ENCODE measurements around the gene C14orf132. TPM values are rescaled to one million over a fixed set of nuclear protein-coding genes. Genes with fewer than 3 reads are reported as not detected.

The C14orf132 gene
- polyA plus RNA-seq, 1 donor (not counting 4 experiments of a cell fraction or from before 2014, with no cell fraction given) = 1.3 TPM

- Histone ChIP-seq H3K9me3 (ENCODE audit: control insufficient read depth, low read depth, low read length) (no peaks in the 10 kb centered on the region), H3K4me1 (ENCODE audit: control insufficient read depth, extremely low read depth, insufficient read depth, low read length) (no peaks in the 10 kb centered on the region), H3K9ac (ENCODE audit: control insufficient read depth, extremely low read depth, insufficient read depth, low read length) (no peak overlapping the region), H3K27me3 (ENCODE audit: control insufficient read depth, extremely low read depth, insufficient read depth, low read length) (peaks cover 3% of the 10 kb centered on the region), H3K79me2 (ENCODE audit: control insufficient read depth, insufficient read depth, low read length) (no peaks in the 10 kb centered on the region), H3K4me2 (ENCODE audit: control insufficient read depth, extremely low read depth, insufficient read depth, low read depth, low read length) (no peak overlapping the region), H2AFZ (ENCODE audit: control insufficient read depth, low read length) (no peak overlapping the region), H3K36me3 (ENCODE audit: control insufficient read depth in 2 of 2, extremely low read depth in 1 of 2, insufficient read depth in 2 of 2, low read length in 2 of 2) (no peaks in the 10 kb centered on the region), H3K4me3 (ENCODE audit: control insufficient read depth in 2 of 3, extremely low read depth in 1 of 3, insufficient read depth in 2 of 3, low read depth in 1 of 3, low read length in 3 of 3) (no peak overlapping the region), H3K27ac (ENCODE audit: control insufficient read depth, insufficient read depth, low read length) (no peak overlapping the region), H4K20me1 (ENCODE audit: control insufficient read depth, extremely low read depth, insufficient read depth, low read length) (no peaks in the 10 kb centered on the region), H3K9me1 (ENCODE audit: control insufficient read depth, extremely low read depth, insufficient read depth, low read length) (no peaks in the 10 kb centered on the region)
- no peak for TF ChIP-seq EZH2 (IDR thresholded peaks at IDR 0.05; ENCODE audit: low read length)
- TF ChIP-seq, protein P1, sequence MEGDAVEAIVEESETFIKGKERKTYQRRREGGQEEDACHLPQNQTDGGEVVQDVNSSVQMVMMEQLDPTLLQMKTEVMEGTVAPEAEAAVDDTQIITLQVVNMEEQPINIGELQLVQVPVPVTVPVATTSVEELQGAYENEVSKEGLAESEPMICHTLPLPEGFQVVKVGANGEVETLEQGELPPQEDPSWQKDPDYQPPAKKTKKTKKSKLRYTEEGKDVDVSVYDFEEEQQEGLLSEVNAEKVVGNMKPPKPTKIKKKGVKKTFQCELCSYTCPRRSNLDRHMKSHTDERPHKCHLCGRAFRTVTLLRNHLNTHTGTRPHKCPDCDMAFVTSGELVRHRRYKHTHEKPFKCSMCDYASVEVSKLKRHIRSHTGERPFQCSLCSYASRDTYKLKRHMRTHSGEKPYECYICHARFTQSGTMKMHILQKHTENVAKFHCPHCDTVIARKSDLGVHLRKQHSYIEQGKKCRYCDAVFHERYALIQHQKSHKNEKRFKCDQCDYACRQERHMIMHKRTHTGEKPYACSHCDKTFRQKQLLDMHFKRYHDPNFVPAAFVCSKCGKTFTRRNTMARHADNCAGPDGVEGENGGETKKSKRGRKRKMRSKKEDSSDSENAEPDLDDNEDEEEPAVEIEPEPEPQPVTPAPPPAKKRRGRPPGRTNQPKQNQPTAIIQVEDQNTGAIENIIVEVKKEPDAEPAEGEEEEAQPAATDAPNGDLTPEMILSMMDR (optimal IDR thresholded peaks at IDR 0.05 in 1 of 3, IDR thresholded peaks at IDR 0.05 in 1 of 3, conservative IDR thresholded peaks at IDR 0.05 in 1 of 3; ENCODE audit: extremely low read depth in 1 of 3, insufficient read depth in 2 of 3, low read length in 3 of 3) = no peak
- dilution Hi-C loops (cut with MboI; ENCODE audit: extremely low pct_ligation_motif_present, low sequenced_read_pairs) = no loop called here
- no peak for DNase-seq (ENCODE audit: low read depth, low spot score)
- FAIRE-seq = no peak
Measured at GRCh38 chr14:96066976-96067375, 27.8 kb downstream of the C14orf132 start.

GRCh38 chr14:96067985-96068930 is 29.1 kb downstream of the C14orf132 start:
- H3K27ac ChIP-seq (ENCODE audit: control insufficient read depth, insufficient read depth, low read length) = no peak overlapping the region
- no peak for FAIRE-seq
- no peaks in the 10 kb centered on the region for H4K20me1 ChIP-seq (ENCODE audit: control insufficient read depth, extremely low read depth, insufficient read depth, low read length)
- H3K4me1 ChIP-seq (ENCODE audit: control insufficient read depth, extremely low read depth, insufficient read depth, low read length) = no peaks in the 10 kb centered on the region
- H3K9me1 ChIP-seq (ENCODE audit: control insufficient read depth, extremely low read depth, insufficient read depth, low read length) = no peaks in the 10 kb centered on the region
- no peak overlapping the region for H3K4me3 ChIP-seq (ENCODE audit: control insufficient read depth in 2 of 3, extremely low read depth in 1 of 3, insufficient read depth in 2 of 3, low read depth in 1 of 3, low read length in 3 of 3)
- no peaks in the 10 kb centered on the region for H3K79me2 ChIP-seq (ENCODE audit: control insufficient read depth, insufficient read depth, low read length)
- no peak for TF ChIP-seq EZH2 (IDR thresholded peaks at IDR 0.05; ENCODE audit: low read length)
- TF ChIP-seq, protein P1 (optimal IDR thresholded peaks at IDR 0.05 in 1 of 3, IDR thresholded peaks at IDR 0.05 in 1 of 3, conservative IDR thresholded peaks at IDR 0.05 in 1 of 3; ENCODE audit: extremely low read depth in 1 of 3, insufficient read depth in 2 of 3, low read length in 3 of 3) = no peak
- H3K36me3 ChIP-seq (ENCODE audit: control insufficient read depth in 2 of 2, extremely low read depth in 1 of 2, insufficient read depth in 2 of 2, low read length in 2 of 2) = no peaks in the 10 kb centered on the region
- no peaks in the 10 kb centered on the region for H3K27me3 ChIP-seq (ENCODE audit: control insufficient read depth, extremely low read depth, insufficient read depth, low read length)
- no peak overlapping the region for H3K9ac ChIP-seq (ENCODE audit: control insufficient read depth, extremely low read depth, insufficient read depth, low read length)
- dilution Hi-C loops (cut with MboI; ENCODE audit: extremely low pct_ligation_motif_present, low sequenced_read_pairs) = no loop called here
- no peaks in the 10 kb centered on the region for H3K9me3 ChIP-seq (ENCODE audit: control insufficient read depth, low read depth, low read length)
- DNase-seq (ENCODE audit: low read depth, low spot score) = no peak
- no peak overlapping the region for H3K4me2 ChIP-seq (ENCODE audit: control insufficient read depth, extremely low read depth, insufficient read depth, low read depth, low read length)
- H2AFZ ChIP-seq (ENCODE audit: control insufficient read depth, low read length) = no peak overlapping the region

Measured in keratinocyte (primary cell).